ENCODE data around the gene LACTBL1.

Gene LACTBL1

GRCh38 chr1:22918644-22919043, 54.0 kb downstream of the LACTBL1 start:
- Mint-ChIP-seq H3K4me3 (no peak overlapping the region), H3K27ac (no peak overlapping the region), H3K4me1 (no peaks in the 10 kb centered on the region), H3K9me3 (no peaks in the 10 kb centered on the region), H3K27me3 (peaks cover 6% of the 10 kb centered on the region), H3K36me3 (no peaks in the 10 kb centered on the region)
- DNase-seq (ENCODE audit: low spot score in 2 of 2) (no peak), ATAC-seq (ENCODE audit: low read depth) (no peak)

DNA sequence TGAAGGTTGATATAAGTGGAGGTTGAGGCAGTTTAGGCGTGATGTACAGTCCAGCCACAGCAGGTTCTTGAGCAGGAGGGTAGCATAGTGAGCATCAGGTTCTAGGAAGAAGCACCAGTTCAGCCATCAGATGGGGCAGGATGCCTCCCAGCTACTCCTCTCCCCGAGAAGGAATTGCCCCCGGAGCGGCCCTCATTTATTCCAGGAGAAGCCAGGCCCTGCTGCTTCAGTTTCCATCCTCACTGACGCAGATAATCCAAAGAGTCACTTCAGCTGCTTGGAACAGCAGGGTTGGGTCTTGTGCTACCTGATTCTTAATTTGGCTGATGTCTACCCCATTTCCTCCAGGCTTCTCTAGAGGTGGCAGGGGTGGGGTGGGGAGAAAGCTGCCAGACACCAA, 54.7 kb downstream of the LACTBL1 start:
- Mint-ChIP-seq H3K36me3 (no peaks in the 10 kb centered on the region), H3K4me3 (no peak overlapping the region), H3K27me3 (peaks cover 6% of the 10 kb centered on the region), H3K27ac (no peak overlapping the region), H3K4me1 (no peaks in the 10 kb centered on the region), H3K9me3 (no peaks in the 10 kb centered on the region)
- DNase-seq (ENCODE audit: low spot score in 2 of 2): no peak
- no peak for ATAC-seq (ENCODE audit: low read depth)

- DNase-seq (ENCODE audit: low spot score in 2 of 2) (no peak), ATAC-seq (ENCODE audit: low read depth) (no peak)
- Mint-ChIP-seq H3K4me1 (no peaks in the 10 kb centered on the region), H3K9me3 (no peaks in the 10 kb centered on the region), H3K4me3 (no peak overlapping the region), H3K36me3 (no peaks in the 10 kb centered on the region), H3K27ac (no peak overlapping the region), H3K27me3 (peaks cover 5% of the 10 kb centered on the region)
These were observed 56.2 kb downstream of the LACTBL1 start for GRCh38 chr1:22916471-22916820.

GRCh38 chr1:22915816-22916470, 56.7 kb downstream of the LACTBL1 start:
- ATAC-seq (ENCODE audit: low read depth) (no peak), DNase-seq (ENCODE audit: low spot score in 2 of 2) (no peak)
- no peaks in the 10 kb centered on the region for H3K9me3 Mint-ChIP-seq
- no peak overlapping the region for H3K27ac Mint-ChIP-seq
- H3K4me3 Mint-ChIP-seq: no peak overlapping the region
- H3K27me3 Mint-ChIP-seq: peaks cover 5% of the 10 kb centered on the region
- H3K4me1 Mint-ChIP-seq: no peaks in the 10 kb centered on the region
- H3K36me3 Mint-ChIP-seq: no peaks in the 10 kb centered on the region

DNA sequence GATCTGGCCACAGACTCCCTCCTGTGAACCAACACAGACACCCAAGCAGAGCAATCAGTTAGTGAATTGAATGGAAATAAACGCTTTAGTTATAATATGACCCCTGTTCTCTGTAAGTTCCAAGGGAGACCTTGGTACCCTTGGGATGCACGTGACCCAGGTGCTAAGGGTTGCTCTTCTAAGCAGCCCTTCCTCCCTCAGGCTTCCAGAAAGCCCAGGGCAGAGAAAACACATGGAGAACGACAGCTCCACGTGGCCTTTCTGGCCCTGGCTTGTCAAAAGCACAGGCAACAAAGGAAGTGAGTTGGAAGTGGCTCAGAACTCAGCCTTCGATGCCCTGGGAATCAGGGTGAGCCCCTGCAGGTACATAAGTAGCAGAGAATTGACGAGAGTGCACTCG, 57.4 kb downstream of the LACTBL1 start:
- Mint-ChIP-seq H3K4me1 (no peaks in the 10 kb centered on the region), H3K4me3 (no peak overlapping the region), H3K27ac (no peak overlapping the region), H3K36me3 (no peaks in the 10 kb centered on the region), H3K9me3 (no peaks in the 10 kb centered on the region), H3K27me3 (peaks cover 3% of the 10 kb centered on the region)
- ATAC-seq (ENCODE audit: low read depth): no peak
- DNase-seq (ENCODE audit: low spot score in 2 of 2): no peak

- no peaks in the 10 kb centered on the region for H3K9me3 Mint-ChIP-seq
- H3K27ac Mint-ChIP-seq: no peak overlapping the region
- no peak overlapping the region for H3K4me3 Mint-ChIP-seq
- peaks cover 3% of the 10 kb centered on the region for H3K27me3 Mint-ChIP-seq
- DNase-seq (ENCODE audit: low spot score in 2 of 2): no peak
- H3K4me1 Mint-ChIP-seq: no peaks in the 10 kb centered on the region
- no peaks in the 10 kb centered on the region for H3K36me3 Mint-ChIP-seq
- ATAC-seq (ENCODE audit: low read depth): no peak
These were observed 57.9 kb downstream of the LACTBL1 start for GRCh38 chr1:22914633-22915217.

- Mint-ChIP-seq H3K4me1 (no peaks in the 10 kb centered on the region), H3K9me3 (no peaks in the 10 kb centered on the region), H3K27ac (no peak overlapping the region), H3K27me3 (peaks cover 3% of the 10 kb centered on the region), H3K36me3 (no peaks in the 10 kb centered on the region), H3K4me3 (no peak overlapping the region)
- DNase-seq (ENCODE audit: low spot score in 2 of 2): no peak
- ATAC-seq (ENCODE audit: low read depth): no peak
These were observed 58.5 kb downstream of the LACTBL1 start for GRCh38 chr1:22914156-22914555.

- no peaks in the 10 kb centered on the region for H3K36me3 Mint-ChIP-seq
- H3K27me3 Mint-ChIP-seq: peaks cover 3% of the 10 kb centered on the region
- H3K4me1 Mint-ChIP-seq: no peaks in the 10 kb centered on the region
These were observed 59.1 kb downstream of the LACTBL1 start for GRCh38 chr1:22913421-22914141.

GRCh38 chr1:22912311-22912710, 60.4 kb downstream of the LACTBL1 start:
- ATAC-seq (ENCODE audit: low read depth) (no peak), DNase-seq (ENCODE audit: low spot score in 2 of 2) (no peak)
- H3K36me3 Mint-ChIP-seq: no peaks in the 10 kb centered on the region
- H3K9me3 Mint-ChIP-seq: no peaks in the 10 kb centered on the region
- H3K27ac Mint-ChIP-seq: no peak overlapping the region
- H3K4me1 Mint-ChIP-seq: no peaks in the 10 kb centered on the region
- no peak overlapping the region for H3K4me3 Mint-ChIP-seq
- peaks cover 10% of the 10 kb centered on the region for H3K27me3 Mint-ChIP-seq

More at GRCh38 chr1:22913421-22914141, 59.1 kb downstream of the LACTBL1 start:
- Mint-ChIP-seq H3K27ac (no peak overlapping the region), H3K4me3 (no peak overlapping the region), H3K9me3 (no peaks in the 10 kb centered on the region)
- no peak for ATAC-seq (ENCODE audit: low read depth)
- no peak for DNase-seq (ENCODE audit: low spot score in 2 of 2)

DNA sequence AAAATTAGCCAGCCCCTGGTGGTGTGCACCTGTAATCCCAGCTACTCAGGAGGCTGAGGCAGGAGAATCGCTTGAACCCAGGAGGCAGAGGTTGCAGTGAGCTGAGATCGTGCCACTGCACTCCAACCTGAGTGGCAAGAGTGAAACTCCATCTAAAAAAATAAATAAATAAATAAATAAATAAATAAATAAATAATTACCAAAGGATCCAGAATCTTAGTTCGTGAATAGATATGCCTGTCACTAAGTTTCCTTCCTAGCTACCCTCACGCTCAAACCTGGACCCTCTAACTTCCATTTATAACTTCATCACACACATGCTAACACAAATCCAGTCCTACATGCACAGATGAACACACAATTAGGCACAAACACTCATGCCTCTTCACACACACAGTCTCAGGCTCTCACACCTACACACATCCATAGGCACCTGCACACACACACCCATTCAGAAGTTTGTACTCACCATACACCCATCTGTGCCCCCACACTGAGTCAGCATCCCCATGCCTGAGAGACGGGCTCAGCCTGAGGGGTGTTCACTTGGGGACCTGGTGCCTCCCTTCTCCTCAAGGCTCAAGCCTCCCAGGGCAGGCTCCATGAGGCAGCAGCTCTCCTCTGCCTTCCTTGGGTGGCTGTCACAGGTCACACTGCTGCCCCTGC, 61.5 kb downstream of the LACTBL1 start:
- H3K27ac Mint-ChIP-seq: no peak overlapping the region
- H3K4me3 Mint-ChIP-seq: no peak overlapping the region
- no peaks in the 10 kb centered on the region for H3K36me3 Mint-ChIP-seq
- H3K9me3 Mint-ChIP-seq: no peaks in the 10 kb centered on the region
- peaks cover 7% of the 10 kb centered on the region for H3K27me3 Mint-ChIP-seq
- no peaks in the 10 kb centered on the region for H3K4me1 Mint-ChIP-seq
- no peak for DNase-seq (ENCODE audit: low spot score in 2 of 2)
- no peak for ATAC-seq (ENCODE audit: low read depth)

GRCh38 chr1:22910286-22910685, 62.4 kb downstream of the LACTBL1 start:
- Mint-ChIP-seq H3K27me3 (peaks cover 7% of the 10 kb centered on the region), H3K27ac (no peak overlapping the region), H3K4me1 (no peaks in the 10 kb centered on the region), H3K4me3 (no peak overlapping the region), H3K9me3 (no peaks in the 10 kb centered on the region), H3K36me3 (no peaks in the 10 kb centered on the region)
- no peak for DNase-seq (ENCODE audit: low spot score in 2 of 2)
- ATAC-seq (ENCODE audit: low read depth): no peak

GRCh38 chr1:22908880-22909426, 63.7 kb downstream of the LACTBL1 start:
- Mint-ChIP-seq H3K9me3 (no peaks in the 10 kb centered on the region), H3K27me3 (peaks cover 7% of the 10 kb centered on the region), H3K4me3 (no peak overlapping the region), H3K27ac (no peak overlapping the region), H3K4me1 (no peaks in the 10 kb centered on the region), H3K36me3 (no peaks in the 10 kb centered on the region)
- ATAC-seq (ENCODE audit: low read depth): no peak
- DNase-seq (ENCODE audit: low spot score in 2 of 2): no peak

GRCh38 chr1:22907528-22907927, 65.1 kb downstream of the LACTBL1 start:
- peaks cover 7% of the 10 kb centered on the region for H3K27me3 Mint-ChIP-seq
- H3K27ac Mint-ChIP-seq: no peak overlapping the region
- H3K4me3 Mint-ChIP-seq: no peak overlapping the region
- no peaks in the 10 kb centered on the region for H3K36me3 Mint-ChIP-seq
- no peaks in the 10 kb centered on the region for H3K9me3 Mint-ChIP-seq
- DNase-seq (ENCODE audit: low spot score in 2 of 2) (no peak), ATAC-seq (ENCODE audit: low read depth) (no peak)
- no peaks in the 10 kb centered on the region for H3K4me1 Mint-ChIP-seq

GRCh38 chr1:22906968-22907367, 65.7 kb downstream of the LACTBL1 start:
- Mint-ChIP-seq H3K4me3 (no peak overlapping the region), H3K36me3 (no peaks in the 10 kb centered on the region), H3K9me3 (no peaks in the 10 kb centered on the region), H3K27ac (no peak overlapping the region), H3K4me1 (no peaks in the 10 kb centered on the region), H3K27me3 (peaks cover 7% of the 10 kb centered on the region)
- no peak for ATAC-seq (ENCODE audit: low read depth)
- no peak for DNase-seq (ENCODE audit: low spot score in 2 of 2)

Data from memory B cell (primary cell).